DOHH2 (cell line): ENCODE results near the gene IGFBP3.

ENCODE experiments used
- H3F3A ChIP-seq: fragments of 200-600 bp; sonication (generic), shearing (Covaris generic); 2 replicates; pipeline ENCODE4 v1.6.0; 2016; ENCODE audit warnings: antibody characterized with exemption, mild to moderate bottlenecking; ENCODE audit not compliant: control insufficient read depth, insufficient read depth
- H3K27ac ChIP-seq: fragments of 200-600 bp; sonication (generic); 2 replicates; pipeline ENCODE4 v1.5.1; 2014; ENCODE audit warnings: low read depth, mild to moderate bottlenecking, low read length, moderate library complexity
- H3K27me3 ChIP-seq: fragments of 200-600 bp; sonication (generic); 2 replicates; pipeline ENCODE4 v1.6.1; 2014; ENCODE audit warnings: mild to moderate bottlenecking, low read length, mixed read lengths; ENCODE audit not compliant: control insufficient read depth
- H3K36me3 ChIP-seq: fragments of 200-600 bp; sonication (generic); 2 replicates; pipeline ENCODE4 v1.6.1; 2014; ENCODE audit warnings: mild to moderate bottlenecking, low read length, moderate library complexity, mixed read lengths; ENCODE audit not compliant: control insufficient read depth
- H3K4me1 ChIP-seq: fragments of 200-600 bp; sonication (generic); 2 replicates; pipeline ENCODE4 v1.6.1; 2014; ENCODE audit warnings: mild to moderate bottlenecking, low read length, mixed read lengths; ENCODE audit not compliant: control insufficient read depth
- H3K4me2 ChIP-seq: fragments of 200-600 bp; sonication (generic); 2 replicates; pipeline ENCODE4 v1.6.0; 2014; ENCODE audit warnings: mild to moderate bottlenecking, low read length, moderate library complexity
- H3K4me3 ChIP-seq: fragments of 200-600 bp; sonication (generic); 2 replicates; pipeline ENCODE4 v1.5.1; 2014; ENCODE audit warnings: mild to moderate bottlenecking, low read length, mixed read lengths
- H3K79me2 ChIP-seq: fragments of 200-600 bp; sonication (generic); 2 replicates; pipeline ENCODE4 v1.6.1; 2014; ENCODE audit warnings: mild to moderate bottlenecking, low read length, mixed read lengths; ENCODE audit not compliant: control insufficient read depth
- H3K9me2 ChIP-seq: fragments of 200-600 bp; sonication (generic); replicated peaks from 2 replicates; pipeline ENCODE4 v1.6.1; 2014; ENCODE audit warnings: mild to moderate bottlenecking, low read length, mixed read lengths; ENCODE audit not compliant: control insufficient read depth
- H3K9me3 ChIP-seq: fragments of 200-600 bp; sonication (generic); 2 replicates; pipeline ENCODE4 v1.6.1; 2014; ENCODE audit warnings: antibody characterized with exemption, low read length, mixed read lengths; ENCODE audit not compliant: control insufficient read depth, insufficient read depth
- H4K20me1 ChIP-seq: fragments of 200-600 bp; sonication (generic); 2 replicates; pipeline ENCODE4 v1.6.0; 2014; ENCODE audit warnings: low read depth, mild to moderate bottlenecking, antibody characterized with exemption, low read length, moderate library complexity; ENCODE audit not compliant: control insufficient read depth, insufficient read depth
- CTCF ChIP-seq: fragments of 200-600 bp; sonication (generic); IDR thresholded peaks from one replicate; pipeline ENCODE4 v1.5.1; 2014; ENCODE audit warnings: antibody characterized with exemption, mild to moderate bottlenecking, low read depth, low read length; ENCODE audit not compliant: poor library complexity, severe bottlenecking
- EZH2phosphoT487 ChIP-seq: fragments of 200-600 bp; sonication (generic); IDR thresholded peaks from 2 replicates; pipeline ENCODE4 v1.6.1; 2017; ENCODE audit warnings: borderline replicate concordance, mild to moderate bottlenecking, antibody characterized with exemption, low read length, moderate library complexity, mixed read lengths

The IGFBP3 gene

GRCh38 chr7:45914911-45915310, 6.2 kb downstream of the IGFBP3 start:
- Histone ChIP-seq H3K9me2 (no peaks in the 10 kb centered on the region), H3K9me3 (no peaks in the 10 kb centered on the region), H3K79me2 (no peaks in the 10 kb centered on the region), H3K4me2 (no peak overlapping the region), H3K36me3 (no peaks in the 10 kb centered on the region), H3F3A (no peaks in the 10 kb centered on the region), H3K4me3 (no peak overlapping the region), H3K4me1 (no peaks in the 10 kb centered on the region), H3K27ac (no peak overlapping the region), H3K27me3 (peaks cover 29% of the 10 kb centered on the region), H4K20me1 (no peaks in the 10 kb centered on the region)
- TF ChIP-seq CTCF, result no peak
- TF ChIP-seq EZH2phosphoT487, result no peak

GRCh38 chr7:45912972-45913371, 8.1 kb downstream of the IGFBP3 start:
- H4K20me1 ChIP-seq, result no peaks in the 10 kb centered on the region
- H3K79me2 ChIP-seq, result no peaks in the 10 kb centered on the region
- H3F3A ChIP-seq, result no peaks in the 10 kb centered on the region
- TF ChIP-seq EZH2phosphoT487 (no peak), CTCF (no peak)
- H3K4me3 ChIP-seq, result no peak overlapping the region
- no peaks in the 10 kb centered on the region for H3K36me3 ChIP-seq
- H3K27ac ChIP-seq, result no peak overlapping the region
- no peaks in the 10 kb centered on the region for H3K9me2 ChIP-seq
- no peaks in the 10 kb centered on the region for H3K4me1 ChIP-seq
- no peaks in the 10 kb centered on the region for H3K9me3 ChIP-seq
- H3K4me2 ChIP-seq, result no peak overlapping the region
- H3K27me3 ChIP-seq, result peaks cover 9% of the 10 kb centered on the region

- H3K4me1 ChIP-seq, result no peaks in the 10 kb centered on the region
- H3K27me3 ChIP-seq, result 0 out of 2 replicates have a peak, but pooled peaks cover 6% of the 10 kb centered on the region
- H3K4me3 ChIP-seq, result no peak overlapping the region
- H3K4me2 ChIP-seq, result no peak overlapping the region
- H3K79me2 ChIP-seq, result no peaks in the 10 kb centered on the region
- no peaks in the 10 kb centered on the region for H3K9me2 ChIP-seq
- no peaks in the 10 kb centered on the region for H4K20me1 ChIP-seq
- no peaks in the 10 kb centered on the region for H3K36me3 ChIP-seq
- H3K27ac ChIP-seq, result no peak overlapping the region
- no peaks in the 10 kb centered on the region for H3K9me3 ChIP-seq
- H3F3A ChIP-seq, result no peaks in the 10 kb centered on the region
- no peak for TF ChIP-seq EZH2phosphoT487
- TF ChIP-seq CTCF, result no peak
Observed at GRCh38 chr7:45911311-45911710, 9.8 kb downstream of the IGFBP3 start.

GRCh38 chr7:45910855-45911254, 10.2 kb downstream of the IGFBP3 start:
- Histone ChIP-seq H3K9me2 (no peaks in the 10 kb centered on the region), H3K9me3 (no peaks in the 10 kb centered on the region), H3K79me2 (no peaks in the 10 kb centered on the region), H3K4me1 (no peaks in the 10 kb centered on the region), H3K27me3 (0 out of 2 replicates have a peak, but pooled peaks cover 6% of the 10 kb centered on the region), H3K4me2 (no peak overlapping the region), H3K4me3 (no peak overlapping the region), H3K27ac (no peak overlapping the region), H3F3A (no peaks in the 10 kb centered on the region), H4K20me1 (no peaks in the 10 kb centered on the region), H3K36me3 (no peaks in the 10 kb centered on the region)
- TF ChIP-seq CTCF, result no peak
- no peak for TF ChIP-seq EZH2phosphoT487
